MM.1S (cell line): ENCODE data around the gene KCTD2.
"Not testable (repeated sequence)": the region's sequence is repeated elsewhere in the genome, so short reads cannot be mapped to it uniquely, and the experiment has no call there.

ENCODE experiments used
- DNase-seq: peaks from one replicate; pipeline ENCODE4 v3.0.0-alpha.2; 2015
- H2AFZ ChIP-seq: fragments of 300-600 bp; sonication (generic); 2 replicates; pipeline ENCODE4 v1.6.0; 2016; ENCODE audit warnings: antibody characterized with exemption, low read length
- H3F3A ChIP-seq: fragments of 300-600 bp; sonication (generic); 2 replicates; pipeline ENCODE4 v1.6.1; 2016; ENCODE audit warnings: mild to moderate bottlenecking, antibody characterized with exemption, low read length, moderate library complexity, mixed read lengths; ENCODE audit not compliant: insufficient read depth
- H3K27ac ChIP-seq: fragments of 300-600 bp; sonication (generic); 2 replicates; pipeline ENCODE4 v1.5.1; 2016; ENCODE audit warnings: mild to moderate bottlenecking, low read length
- H3K27me3 ChIP-seq: fragments of 300-600 bp; sonication (generic); replicated peaks from 2 replicates; pipeline ENCODE4 v1.6.0; 2016; ENCODE audit warnings: low read length; ENCODE audit not compliant: insufficient read depth
- H3K36me3 ChIP-seq: fragments of 300-600 bp; sonication (generic); replicated peaks from 2 replicates; pipeline ENCODE4 v1.6.1; 2016; ENCODE audit warnings: mild to moderate bottlenecking, low read length, mixed read lengths; ENCODE audit not compliant: insufficient read depth
- H3K4me1 ChIP-seq: fragments of 300-600 bp; sonication (generic); 2 replicates; pipeline ENCODE4 v1.6.1; 2016; ENCODE audit warnings: low read length, mixed read lengths
- H3K4me2 ChIP-seq: fragments of 300-600 bp; sonication (generic); 2 replicates; pipeline ENCODE4 v1.6.0; 2016; ENCODE audit warnings: low read depth, low read length
- H3K4me3 ChIP-seq: fragments of 300-600 bp; sonication (generic); 2 replicates; pipeline ENCODE4 v1.5.1; 2016; ENCODE audit warnings: low read length, mixed read lengths
- H3K79me2 ChIP-seq: fragments of 300-600 bp; sonication (generic); 2 replicates; pipeline ENCODE4 v1.6.1; 2016; ENCODE audit warnings: mixed run types, low read length, mixed read lengths
- H3K9ac ChIP-seq: fragments of 300-600 bp; sonication (generic); 2 replicates; pipeline ENCODE4 v1.6.1; 2016; ENCODE audit warnings: low read length, mixed read lengths
- H3K9me2 ChIP-seq: fragments of 300-600 bp; sonication (generic); replicated peaks from 2 replicates; pipeline ENCODE4 v1.6.1; 2016; ENCODE audit warnings: mild to moderate bottlenecking, low read length, mixed read lengths; ENCODE audit not compliant: insufficient read depth
- H3K9me3 ChIP-seq: fragments of 300-600 bp; sonication (generic); replicated peaks from 2 replicates; pipeline ENCODE4 v1.6.1; 2016; ENCODE audit warnings: mild to moderate bottlenecking, low read length, mixed read lengths; ENCODE audit not compliant: insufficient read depth
- H4K20me1 ChIP-seq: fragments of 300-600 bp; sonication (generic); 2 replicates; pipeline ENCODE4 v1.6.1; 2016; ENCODE audit warnings: mild to moderate bottlenecking, low read length, moderate library complexity, mixed read lengths; ENCODE audit not compliant: insufficient read depth
- EZH2 ChIP-seq: fragments of 300-600 bp; sonication (generic); optimal IDR thresholded peaks from 2 replicates; pipeline ENCODE3; 2017; ENCODE audit warnings: low read depth, mild to moderate bottlenecking, antibody characterized with exemption, low read length, mixed read lengths
- EZH2phosphoT487 ChIP-seq: fragments of 300-600 bp; sonication (generic); IDR thresholded peaks from 2 replicates; pipeline ENCODE4 v1.6.1; 2018; ENCODE audit warnings: antibody characterized with exemption, low read length
- TF ChIP-seq, protein P1 (sequence below): fragments of 300-600 bp; sonication (generic); IDR thresholded peaks from 2 replicates; pipeline ENCODE4 v1.5.1; 2016; ENCODE audit warnings: antibody characterized with exemption, low read length, mixed read lengths

The KCTD2 gene

DNA sequence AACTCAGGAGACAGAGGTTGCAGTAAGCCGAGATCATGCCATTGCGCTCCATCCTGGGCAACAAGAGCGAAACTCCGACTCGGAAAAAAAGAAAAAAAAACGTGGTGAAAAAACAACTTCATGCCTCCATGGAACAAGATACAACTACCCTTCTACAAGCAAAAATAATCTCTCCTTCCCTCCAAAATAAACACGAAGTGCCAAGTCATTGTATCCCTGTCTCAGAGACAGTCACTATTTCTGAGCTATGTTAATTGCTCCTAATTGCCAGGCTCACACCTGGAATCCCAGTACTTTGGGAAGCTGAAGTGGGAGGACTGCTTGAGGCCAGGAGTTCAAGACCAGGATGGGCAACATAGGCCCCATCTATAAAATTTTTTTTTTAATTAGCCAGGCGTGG is 21.7 kb downstream of the KCTD2 start:
- H3K4me1 ChIP-seq: peaks cover 27% of the 10 kb centered on the region
- H3K4me3 ChIP-seq: no peak overlapping the region
- no peak overlapping the region for H3K27ac ChIP-seq
- no peaks in the 10 kb centered on the region for H3K27me3 ChIP-seq
- no peak overlapping the region for H2AFZ ChIP-seq
- no peak for DNase-seq
- H3K4me2 ChIP-seq: no peak overlapping the region
- no peaks in the 10 kb centered on the region for H4K20me1 ChIP-seq
- H3K9me3 ChIP-seq: no peaks in the 10 kb centered on the region
- no peaks in the 10 kb centered on the region for H3K36me3 ChIP-seq
- no peak overlapping the region for H3K9ac ChIP-seq
- no peaks in the 10 kb centered on the region for H3K79me2 ChIP-seq
- H3F3A ChIP-seq: peaks cover 23% of the 10 kb centered on the region
- TF ChIP-seq EZH2 (no peak), EZH2phosphoT487 (no peak)
- TF ChIP-seq, protein P1, sequence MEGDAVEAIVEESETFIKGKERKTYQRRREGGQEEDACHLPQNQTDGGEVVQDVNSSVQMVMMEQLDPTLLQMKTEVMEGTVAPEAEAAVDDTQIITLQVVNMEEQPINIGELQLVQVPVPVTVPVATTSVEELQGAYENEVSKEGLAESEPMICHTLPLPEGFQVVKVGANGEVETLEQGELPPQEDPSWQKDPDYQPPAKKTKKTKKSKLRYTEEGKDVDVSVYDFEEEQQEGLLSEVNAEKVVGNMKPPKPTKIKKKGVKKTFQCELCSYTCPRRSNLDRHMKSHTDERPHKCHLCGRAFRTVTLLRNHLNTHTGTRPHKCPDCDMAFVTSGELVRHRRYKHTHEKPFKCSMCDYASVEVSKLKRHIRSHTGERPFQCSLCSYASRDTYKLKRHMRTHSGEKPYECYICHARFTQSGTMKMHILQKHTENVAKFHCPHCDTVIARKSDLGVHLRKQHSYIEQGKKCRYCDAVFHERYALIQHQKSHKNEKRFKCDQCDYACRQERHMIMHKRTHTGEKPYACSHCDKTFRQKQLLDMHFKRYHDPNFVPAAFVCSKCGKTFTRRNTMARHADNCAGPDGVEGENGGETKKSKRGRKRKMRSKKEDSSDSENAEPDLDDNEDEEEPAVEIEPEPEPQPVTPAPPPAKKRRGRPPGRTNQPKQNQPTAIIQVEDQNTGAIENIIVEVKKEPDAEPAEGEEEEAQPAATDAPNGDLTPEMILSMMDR: no peak
- H3K9me2 ChIP-seq: no peaks in the 10 kb centered on the region

DNA sequence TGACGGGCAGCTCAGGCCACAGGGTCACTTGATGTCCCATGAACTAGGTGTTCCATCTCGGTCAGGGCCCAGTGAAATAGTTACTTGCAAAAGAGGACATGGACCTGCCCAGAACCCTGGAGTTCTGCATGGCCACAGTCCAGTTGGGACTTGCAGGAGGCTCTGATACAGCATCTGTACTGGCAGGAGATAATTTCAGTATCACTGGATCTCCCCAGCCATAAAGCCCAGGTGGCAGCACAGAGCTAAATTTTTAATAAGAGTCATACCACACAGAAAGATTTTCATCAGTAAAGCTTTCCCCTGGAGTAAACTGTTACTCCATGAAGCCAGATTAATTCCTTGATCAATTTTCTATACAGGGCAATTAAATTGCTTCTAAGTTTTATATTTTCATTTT is 22.8 kb downstream of the KCTD2 start:
- Histone ChIP-seq H3K9ac (no peak overlapping the region), H3K4me2 (no peak overlapping the region), H3K4me3 (no peak overlapping the region), H3K27ac (no peak overlapping the region), H3K4me1 (peaks cover 27% of the 10 kb centered on the region), H3K9me2 (no peaks in the 10 kb centered on the region), H3K9me3 (no peaks in the 10 kb centered on the region), H3F3A (peaks cover 23% of the 10 kb centered on the region), H3K79me2 (no peaks in the 10 kb centered on the region), H3K27me3 (no peaks in the 10 kb centered on the region), H3K36me3 (no peaks in the 10 kb centered on the region), H2AFZ (no peak overlapping the region), H4K20me1 (no peaks in the 10 kb centered on the region)
- DNase-seq: peak; percentile 21
- TF ChIP-seq, protein P1: peak; percentile 34
- TF ChIP-seq EZH2 (no peak), EZH2phosphoT487 (no peak)

DNA sequence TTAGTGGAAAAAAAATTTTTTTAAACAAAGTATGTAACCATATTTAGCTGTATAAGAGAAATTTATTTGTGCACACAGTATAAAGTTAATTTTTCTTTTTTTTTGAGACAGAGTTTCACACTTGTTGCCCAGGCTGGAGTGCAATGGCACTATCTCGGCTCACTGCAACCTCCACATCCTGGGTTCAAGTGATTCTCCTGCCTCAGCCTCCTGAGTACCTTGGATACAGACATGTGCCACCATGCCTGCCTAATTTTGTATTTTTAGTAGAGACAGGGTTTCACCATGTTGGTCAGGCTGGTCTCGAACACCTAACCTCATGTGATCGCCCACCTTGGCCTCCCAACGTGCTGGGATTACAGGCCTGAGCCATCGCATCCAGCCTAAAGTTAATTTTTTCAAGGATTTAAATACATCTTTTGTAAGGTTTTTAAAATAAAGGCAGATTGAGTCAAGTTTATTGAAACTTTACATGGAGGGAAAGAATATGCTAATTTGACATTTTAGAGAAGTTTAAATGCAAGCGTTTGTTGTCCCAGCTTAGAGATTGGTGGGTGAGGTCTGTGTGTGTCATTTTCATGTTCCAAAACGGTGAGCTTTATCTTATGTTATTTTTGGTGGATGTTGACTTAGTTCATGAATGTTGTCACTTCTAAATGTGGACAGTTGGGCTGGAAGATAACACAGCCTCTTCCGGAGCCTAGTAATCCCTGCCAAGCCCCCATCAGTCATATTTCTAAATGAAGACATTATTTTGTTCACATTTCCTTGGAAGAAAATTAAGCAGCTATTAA is 24.6 kb downstream of the KCTD2 start:
- not testable (repeated sequence) for H4K20me1 ChIP-seq, H3K9ac ChIP-seq, H3K4me3 ChIP-seq, H3K9me2 ChIP-seq, DNase-seq, H3F3A ChIP-seq, H3K27ac ChIP-seq, H3K27me3 ChIP-seq, H3K36me3 ChIP-seq, H3K4me1 ChIP-seq, H3K79me2 ChIP-seq, H3K4me2 ChIP-seq, H3K9me3 ChIP-seq, H2AFZ ChIP-seq

DNA sequence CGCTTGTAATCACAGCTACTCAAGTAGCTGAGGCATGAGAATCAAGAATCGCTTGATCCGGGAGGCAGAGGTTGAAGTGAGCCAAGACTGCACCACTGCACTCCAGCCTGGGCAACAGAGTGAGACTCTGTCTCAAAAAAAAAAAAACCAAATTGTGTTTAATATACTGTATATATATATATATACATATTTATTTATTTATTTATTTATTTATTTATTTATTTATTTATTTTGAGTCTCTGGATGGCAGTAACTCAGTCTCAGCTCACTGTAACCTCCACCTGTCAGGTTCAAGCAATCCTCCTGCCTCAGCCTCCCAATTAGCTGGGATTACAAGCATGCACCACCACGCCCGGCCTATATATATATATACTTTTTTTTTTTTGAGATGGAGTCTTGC is 25.9 kb downstream of the KCTD2 start:
- not testable (repeated sequence) for H4K20me1 ChIP-seq, H3K4me1 ChIP-seq, H3K9me2 ChIP-seq, H3F3A ChIP-seq, H3K4me2 ChIP-seq, H3K79me2 ChIP-seq, H3K9ac ChIP-seq, H3K9me3 ChIP-seq, DNase-seq, H3K27me3 ChIP-seq, H3K36me3 ChIP-seq, H3K4me3 ChIP-seq, H2AFZ ChIP-seq, H3K27ac ChIP-seq
